Activated CD8-positive, alpha-beta T cell treated with anti-CD3 and anti-CD28 coated beads for 36 hours (primary cell): ENCODE results near the gene SYCN. TPM values are rescaled to one million over a fixed set of nuclear protein-coding genes. Genes with fewer than 3 reads are reported as not detected.
A peak's percentile ranks its signal among the peaks of the same experiment; 100 is the strongest.

Experiments
- ATAC-seq: fragments of 200-7000 bp; cut with Tn5 transposase; one replicate; pipeline ENCODE4 v1.10.0; 2021; ENCODE audit warnings: mild to moderate bottlenecking, moderate library complexity
- CTCF ChIA-PET: fragments of 350-600 bp; sonication (Branson Sonifier 250); formaldehyde crosslinking; loops from one replicate; lab custom pipeline; 2021; ENCODE audit warnings: antibody characterized with exemption; lab: Charles Lee
- POLR2A ChIA-PET: fragments of 350-600 bp; sonication (Branson Sonifier 250); formaldehyde crosslinking; loops from one replicate; lab custom pipeline; 2021; ENCODE audit warnings: antibody characterized with exemption; lab: Charles Lee
- DNase-seq: peaks from one replicate; pipeline ENCODE4 v3.0.0-alpha.2; 2020
- H3K27ac Mint-ChIP-seq: one replicate; pipeline ENCODE4 v1.8.0; 2021; ENCODE audit warnings: mild to moderate bottlenecking, mixed read lengths
- H3K27me3 Mint-ChIP-seq: one replicate; pipeline ENCODE4 v1.8.0; 2021; ENCODE audit warnings: mixed read lengths
- H3K36me3 Mint-ChIP-seq: one replicate; pipeline ENCODE4 v1.8.0; 2021; ENCODE audit warnings: low read depth, mixed read lengths
- H3K4me1 Mint-ChIP-seq: one replicate; pipeline ENCODE4 v1.8.0; 2021; ENCODE audit warnings: low read depth, mixed read lengths
- H3K4me3 Mint-ChIP-seq: one replicate; pipeline ENCODE4 v1.8.0; 2021; ENCODE audit warnings: mild to moderate bottlenecking, moderate library complexity, mixed read lengths
- H3K9me3 Mint-ChIP-seq: one replicate; pipeline ENCODE4 v1.8.0; 2021; ENCODE audit warnings: mixed read lengths
- intact Hi-C: fragments of 100-400 bp; cut with micrococcal nuclease; formaldehyde crosslinking; loops from one replicate; pipeline ENCODE4 v1.10.0; 2022
- total RNA-seq, 2 experiments: library from RNA; stranded (reverse); gene quantifications; one replicate each; pipeline ENCODE4 v1.2.3, GENCODE V29; 2021
- TF ChIP-seq, protein P1 (sequence below): fragments of 200-600 bp; IDR thresholded peaks from one replicate; pipeline ENCODE4 v1.8.0; 2022; ENCODE audit warnings: antibody characterized with exemption, mild to moderate bottlenecking

SYCN gene
- total RNA-seq, 2 experiments from 2014 or later: not detected

DNA sequence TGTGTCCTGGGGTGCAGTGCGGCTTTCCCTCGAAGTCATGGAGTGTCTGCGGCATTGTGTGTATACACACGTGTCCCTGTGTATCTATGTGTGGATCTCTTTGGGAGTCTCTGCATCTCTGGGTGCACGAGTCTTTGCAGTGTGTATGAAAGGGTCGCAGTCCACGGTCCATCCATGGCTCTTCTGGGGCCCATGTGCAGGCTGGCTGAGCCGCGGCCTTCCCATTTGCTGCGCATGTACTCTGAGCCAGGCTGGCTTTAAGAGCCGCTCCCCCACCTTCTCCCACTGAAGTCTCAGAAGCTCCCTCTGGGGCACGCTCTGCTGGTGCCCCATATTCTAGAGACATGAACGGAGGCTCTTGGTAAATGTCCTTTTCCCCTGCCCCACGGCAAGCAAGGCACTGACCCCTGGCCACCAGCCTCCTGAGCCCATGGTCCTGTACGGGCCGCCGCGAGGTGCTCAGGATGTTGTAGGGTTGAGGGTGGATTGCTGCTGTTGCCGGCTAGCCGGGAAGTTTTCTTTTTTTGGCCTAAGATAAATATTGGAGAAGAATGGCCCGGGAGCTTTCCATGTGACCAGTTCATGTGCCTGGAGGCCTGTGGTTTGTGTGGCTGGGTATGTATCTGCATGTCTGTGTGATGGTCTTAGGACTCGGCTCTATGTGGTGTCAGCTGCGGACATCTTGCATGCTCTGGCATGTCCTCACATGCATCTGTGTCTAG is 46.6 kb downstream of the SYCN start:
- CTCF ChIA-PET: interaction anchor here (1.3 kb wide), 1 partner anchor 35 kb away, joined by 3 read pairs; no protein-coding TSS in a partner anchor
- H3K27ac Mint-ChIP-seq: no peak overlapping the region
- intact Hi-C loops: no loop called here
- H3K4me3 Mint-ChIP-seq: no peak overlapping the region
- ATAC-seq (no peak), DNase-seq (no peak)
- POLR2A ChIA-PET: no interaction called here
- H3K4me1 Mint-ChIP-seq: peaks cover 17% of the 10 kb centered on the region
- no peaks in the 10 kb centered on the region for H3K9me3 Mint-ChIP-seq
- H3K36me3 Mint-ChIP-seq: no peaks in the 10 kb centered on the region
- TF ChIP-seq, protein P1, sequence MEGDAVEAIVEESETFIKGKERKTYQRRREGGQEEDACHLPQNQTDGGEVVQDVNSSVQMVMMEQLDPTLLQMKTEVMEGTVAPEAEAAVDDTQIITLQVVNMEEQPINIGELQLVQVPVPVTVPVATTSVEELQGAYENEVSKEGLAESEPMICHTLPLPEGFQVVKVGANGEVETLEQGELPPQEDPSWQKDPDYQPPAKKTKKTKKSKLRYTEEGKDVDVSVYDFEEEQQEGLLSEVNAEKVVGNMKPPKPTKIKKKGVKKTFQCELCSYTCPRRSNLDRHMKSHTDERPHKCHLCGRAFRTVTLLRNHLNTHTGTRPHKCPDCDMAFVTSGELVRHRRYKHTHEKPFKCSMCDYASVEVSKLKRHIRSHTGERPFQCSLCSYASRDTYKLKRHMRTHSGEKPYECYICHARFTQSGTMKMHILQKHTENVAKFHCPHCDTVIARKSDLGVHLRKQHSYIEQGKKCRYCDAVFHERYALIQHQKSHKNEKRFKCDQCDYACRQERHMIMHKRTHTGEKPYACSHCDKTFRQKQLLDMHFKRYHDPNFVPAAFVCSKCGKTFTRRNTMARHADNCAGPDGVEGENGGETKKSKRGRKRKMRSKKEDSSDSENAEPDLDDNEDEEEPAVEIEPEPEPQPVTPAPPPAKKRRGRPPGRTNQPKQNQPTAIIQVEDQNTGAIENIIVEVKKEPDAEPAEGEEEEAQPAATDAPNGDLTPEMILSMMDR: no peak
- no peaks in the 10 kb centered on the region for H3K27me3 Mint-ChIP-seq

DNA sequence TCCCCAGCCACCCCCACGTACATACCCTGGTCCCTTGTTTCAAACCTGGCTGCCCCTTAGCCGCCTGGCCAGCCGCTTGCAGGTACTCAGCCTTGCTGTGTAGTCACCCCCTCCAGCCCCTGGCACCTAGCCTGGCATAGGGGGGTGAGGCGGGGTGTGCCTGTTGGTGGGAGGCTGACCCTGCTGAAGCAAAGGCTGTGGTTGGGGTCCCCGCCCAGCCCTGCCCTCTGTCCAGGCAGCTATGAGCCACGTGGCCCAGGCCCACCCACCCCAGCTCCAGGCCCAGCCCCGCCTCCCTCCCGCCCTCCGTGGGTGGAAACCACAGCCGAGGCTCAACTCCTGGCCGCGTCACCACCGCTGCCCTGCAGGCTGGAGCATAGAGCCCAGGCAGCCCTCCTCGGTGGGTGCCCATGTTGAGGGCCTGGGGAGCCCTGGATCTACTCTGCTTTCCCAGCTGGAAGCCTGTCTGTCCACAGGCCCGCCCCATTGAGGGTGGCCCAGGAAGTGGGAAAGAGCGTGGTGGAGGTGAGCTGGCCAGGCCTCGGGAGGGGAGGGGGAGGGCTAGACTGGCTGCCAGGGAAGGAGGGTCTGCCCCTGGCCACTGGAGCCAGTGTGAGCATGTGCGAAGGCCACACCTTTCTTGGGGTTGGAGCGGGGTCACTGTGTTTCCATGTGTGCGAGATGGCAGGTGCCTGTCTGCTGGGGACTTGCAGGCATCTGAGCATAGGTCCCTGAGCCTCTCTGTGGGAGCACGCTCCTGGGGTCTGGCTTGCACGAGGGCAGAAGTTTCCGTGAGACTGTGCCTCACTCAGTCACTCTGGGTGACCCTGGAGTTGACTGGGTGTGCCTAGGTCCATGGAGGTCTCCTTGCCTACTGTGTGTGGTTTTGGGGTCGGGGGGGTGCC is 47.5 kb downstream of the SYCN start:
- Mint-ChIP-seq H3K9me3 (no peaks in the 10 kb centered on the region), H3K4me1 (peaks cover 16% of the 10 kb centered on the region), H3K27ac (no peak overlapping the region), H3K4me3 (no peak overlapping the region), H3K27me3 (no peaks in the 10 kb centered on the region), H3K36me3 (no peaks in the 10 kb centered on the region)
- ATAC-seq (peak; percentile 55), DNase-seq (peak; percentile 20)
- TF ChIP-seq, protein P1: no peak
- CTCF ChIA-PET: interaction anchor here (1.3 kb wide), 1 partner anchor 34 kb away, joined by 3 read pairs; no protein-coding TSS in a partner anchor
- intact Hi-C loops: no loop called here
- POLR2A ChIA-PET: interaction anchor here (0.9 kb wide), 1 partner anchor 12 kb away, joined by 3 read pairs; no protein-coding TSS in a partner anchor

DNA sequence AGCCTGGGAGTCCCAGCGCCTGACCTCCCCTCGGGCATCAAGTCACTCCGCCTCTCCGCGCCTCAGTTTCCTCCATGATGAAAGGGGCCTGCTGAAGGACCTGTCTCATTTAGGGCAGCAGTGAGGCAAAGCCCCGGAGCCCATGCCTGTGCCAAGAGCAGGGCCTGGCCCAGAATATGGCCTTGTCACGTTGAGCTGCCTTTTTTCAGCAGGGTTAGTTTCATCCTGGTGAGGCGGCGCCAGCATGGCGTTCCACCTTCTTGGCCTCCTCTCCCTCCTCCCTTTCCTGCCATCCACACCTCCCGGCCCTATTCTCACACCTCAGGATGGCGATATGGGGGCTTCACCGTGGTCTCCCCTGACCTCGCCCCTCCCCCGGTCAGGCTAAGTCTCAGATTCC is 48.3 kb downstream of the SYCN start:
- Mint-ChIP-seq H3K36me3 (no peaks in the 10 kb centered on the region), H3K9me3 (no peaks in the 10 kb centered on the region), H3K27ac (no peak overlapping the region), H3K4me1 (peaks cover 18% of the 10 kb centered on the region), H3K27me3 (no peaks in the 10 kb centered on the region), H3K4me3 (no peak overlapping the region)
- TF ChIP-seq, protein P1: no peak
- POLR2A ChIA-PET: interaction anchor here (0.9 kb wide), 1 partner anchor 11 kb away, joined by 3 read pairs; no protein-coding TSS in a partner anchor
- DNase-seq: no peak
- intact Hi-C loops: no loop called here
- ATAC-seq: no peak
- CTCF ChIA-PET: no interaction called here

DNA sequence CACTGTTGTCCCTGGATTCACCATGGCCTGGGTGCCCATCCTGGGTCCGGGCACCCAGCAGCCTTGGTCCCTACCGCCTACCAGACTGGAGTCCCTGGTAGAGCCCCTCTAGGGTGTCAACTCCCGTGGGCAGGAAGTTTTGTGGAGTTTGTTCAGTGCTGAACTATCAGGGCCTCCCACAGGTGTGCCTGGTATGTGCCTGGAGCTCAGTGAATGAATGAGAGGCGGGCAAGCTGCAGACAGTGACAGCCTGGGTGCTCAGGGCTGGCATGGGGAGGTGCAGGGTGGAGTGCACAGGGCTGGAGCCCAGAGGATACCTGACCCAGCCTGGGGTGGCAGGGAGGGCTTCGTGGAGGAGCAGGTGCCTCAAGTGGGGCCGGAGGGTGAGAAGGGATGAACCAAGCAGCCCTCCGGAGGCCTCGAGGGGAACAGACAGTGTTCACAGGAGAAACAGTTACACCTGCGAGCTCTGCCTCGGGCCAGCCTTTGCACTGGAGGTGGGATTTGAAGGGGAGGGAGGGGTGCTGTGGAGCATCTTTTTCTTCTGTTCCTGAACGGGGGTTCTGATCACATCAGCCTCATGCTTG is 48.9 kb downstream of the SYCN start:
- no peaks in the 10 kb centered on the region for H3K27me3 Mint-ChIP-seq
- POLR2A ChIA-PET: interaction anchor here (0.9 kb wide), 1 partner anchor 10 kb away, joined by 3 read pairs; no protein-coding TSS in a partner anchor
- TF ChIP-seq, protein P1: no peak

More for the DNA sequence above, 48.9 kb downstream of the SYCN start:
- Mint-ChIP-seq H3K4me3 (no peak overlapping the region), H3K9me3 (no peaks in the 10 kb centered on the region), H3K36me3 (no peaks in the 10 kb centered on the region), H3K27ac (no peak overlapping the region), H3K4me1 (peaks cover 18% of the 10 kb centered on the region)
- DNase-seq: no peak
- CTCF ChIA-PET: no interaction called here
- no peak for ATAC-seq
- intact Hi-C loops: no loop called here
